ENCODE measurements around the gene VAT1.
"Not testable (repeated sequence)": the region's sequence is repeated elsewhere in the genome, so short reads cannot be mapped to it uniquely, and the experiment has no call there.

Gene VAT1

DNA sequence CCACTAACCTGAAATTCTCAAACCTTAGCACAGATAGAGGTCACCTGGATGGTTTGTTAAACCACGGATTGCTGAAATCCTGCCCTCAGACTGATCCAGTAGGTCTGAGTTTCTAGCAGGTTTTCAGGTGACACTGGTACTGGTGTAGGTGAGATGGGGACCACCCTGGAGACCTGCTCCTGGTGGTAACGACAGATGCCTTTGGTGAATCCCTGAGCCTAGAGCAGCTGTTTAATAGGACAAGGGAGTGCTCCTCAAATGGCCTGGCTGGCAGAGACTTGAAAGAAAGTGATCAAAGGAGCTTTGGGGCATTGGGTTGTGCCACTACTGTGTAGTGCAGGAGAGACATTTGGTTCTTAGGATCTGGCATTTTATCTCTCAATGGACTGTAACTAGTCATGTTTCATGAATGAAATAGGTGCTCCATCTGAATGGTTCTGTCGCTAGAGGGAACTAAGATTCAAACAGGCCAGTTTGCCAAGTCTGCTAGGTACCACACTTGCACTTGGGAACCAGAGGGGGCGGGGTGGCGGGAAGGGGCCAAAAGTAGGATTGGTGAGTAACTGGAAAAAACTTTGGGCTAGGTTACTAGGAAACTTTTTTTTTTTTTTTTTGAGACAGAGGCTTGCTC, 18.5 kb downstream of the VAT1 start:
- DNase-seq, result no peak

DNA sequence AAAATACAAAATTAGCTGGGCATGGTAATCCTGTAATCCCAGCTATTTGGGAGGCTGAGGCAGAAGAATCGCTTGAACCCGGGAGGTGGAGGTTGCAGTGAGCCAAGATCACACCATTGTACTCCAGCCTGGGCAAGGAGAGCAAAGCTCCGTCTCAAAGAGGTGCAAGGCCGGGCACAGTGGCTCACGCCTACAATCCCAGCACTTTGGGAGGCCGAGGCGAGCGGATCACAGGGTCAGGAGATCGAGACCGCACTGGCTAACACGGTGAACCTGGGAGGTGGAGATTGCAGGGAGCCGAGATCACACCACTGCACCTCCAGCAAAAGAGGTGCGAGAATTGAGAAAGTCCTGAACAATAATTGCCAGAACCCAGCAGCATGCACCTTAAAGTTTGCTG, 21.3 kb downstream of the VAT1 start:
- not testable (repeated sequence) for DNase-seq

DNA sequence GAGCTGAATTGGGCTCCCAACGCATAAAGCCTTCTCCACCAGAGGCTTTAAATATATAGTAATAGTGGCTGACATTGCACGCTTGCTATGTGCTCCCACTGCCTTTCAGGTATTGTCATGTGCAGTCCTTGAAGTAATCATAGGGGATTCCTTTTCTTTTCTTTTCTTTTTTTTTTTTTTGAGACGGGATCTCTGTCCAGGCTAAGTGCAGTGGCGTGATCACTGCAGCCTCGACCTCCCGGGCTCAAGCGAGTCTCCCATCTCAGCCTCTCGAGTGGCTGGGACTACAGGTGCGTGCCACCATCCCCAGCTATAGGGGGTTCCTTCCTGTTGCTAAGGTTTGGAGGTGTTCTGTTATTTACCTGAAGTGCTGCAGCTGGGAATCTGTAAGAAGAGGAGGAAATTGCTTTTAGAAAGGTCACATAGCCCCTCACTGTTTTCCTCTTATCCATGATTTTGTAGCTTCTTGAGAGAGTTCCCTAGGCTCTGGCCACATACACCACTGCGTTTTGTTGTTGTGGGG, 23.1 kb downstream of the VAT1 start:
- DNase-seq, result no peak

DNA sequence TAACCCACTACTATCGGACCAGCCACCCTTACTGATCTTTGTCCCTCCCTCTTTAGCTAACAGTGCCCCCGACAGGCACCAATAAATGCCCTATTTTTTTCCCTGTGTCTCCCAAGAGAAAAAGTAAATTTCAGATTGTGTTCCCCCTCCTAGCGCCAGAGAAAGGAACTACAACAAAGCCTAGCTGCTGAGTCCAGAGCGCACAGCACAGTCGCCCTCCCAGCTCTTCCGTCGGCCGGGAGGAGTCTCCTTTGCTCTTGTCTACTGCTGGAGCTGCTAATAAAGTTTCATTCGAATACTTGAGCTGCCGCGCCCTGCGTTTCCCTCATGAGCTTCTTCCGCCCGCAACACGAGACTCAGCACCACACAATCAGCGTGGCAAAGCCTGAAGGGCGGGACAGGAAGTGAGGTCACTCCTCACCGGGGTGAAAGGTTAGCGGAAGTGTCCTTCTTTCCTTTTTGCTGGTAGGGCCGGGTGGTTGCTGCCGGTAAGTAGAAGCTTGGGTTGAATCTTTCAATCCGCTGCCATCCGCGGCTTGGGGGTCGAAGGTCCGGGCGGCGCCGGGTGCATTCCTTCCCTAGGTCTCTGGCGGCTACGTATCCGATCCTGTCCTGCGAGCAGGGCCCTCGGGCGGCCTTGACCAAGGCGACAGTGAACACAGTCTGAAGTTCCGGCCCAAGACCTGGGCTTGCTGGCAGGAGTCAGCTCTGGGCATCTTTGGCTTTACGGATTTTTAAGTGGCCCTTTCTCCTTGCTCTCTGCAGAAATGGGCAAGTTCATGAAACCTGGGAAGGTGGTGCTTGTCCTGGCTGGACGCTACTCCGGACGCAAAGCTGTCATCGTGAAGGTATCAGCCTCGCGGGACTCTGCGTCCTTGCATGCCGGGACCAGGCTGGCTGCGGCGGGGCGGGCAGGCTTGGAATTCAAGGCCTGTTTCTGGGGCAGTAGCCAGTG, 23.9 kb downstream of the VAT1 start, which contains the start of gene RPL27:
Gene RPL27, plus strand, starts transcription at position 436 of the 955 bp plus-strand sequence. Its CDS starts 332 bp downstream, at position 768.
- DNase-seq, result no peak

DNA sequence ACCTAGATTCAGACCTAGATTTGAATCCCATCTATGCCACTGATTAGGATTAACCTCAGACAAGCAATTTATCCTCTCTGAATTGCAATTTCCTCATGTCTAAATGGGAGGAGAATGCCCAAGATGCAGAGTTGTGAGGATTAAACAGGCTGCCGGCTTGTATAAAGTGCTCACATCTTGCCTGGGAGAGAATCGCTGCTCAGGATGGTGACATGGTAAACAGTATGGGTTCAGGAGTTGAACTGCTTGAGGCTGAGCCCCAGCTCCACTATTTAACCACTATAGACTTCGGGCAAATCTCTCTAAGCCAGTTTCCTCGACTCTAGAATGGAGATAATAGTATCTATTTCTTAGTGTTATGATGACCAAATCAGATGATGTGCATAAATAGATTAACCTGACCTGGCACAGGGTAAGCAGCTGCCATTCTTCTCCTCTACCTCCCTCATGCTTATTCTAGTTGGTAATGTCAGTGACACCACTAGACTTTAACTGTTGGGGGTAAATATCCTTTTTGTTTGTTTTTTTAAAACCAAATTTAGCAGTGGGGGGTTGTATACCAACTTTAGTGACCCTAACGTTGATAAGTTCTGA, 24.7 kb downstream of the VAT1 start:
- DNase-seq, result no peak

DNA sequence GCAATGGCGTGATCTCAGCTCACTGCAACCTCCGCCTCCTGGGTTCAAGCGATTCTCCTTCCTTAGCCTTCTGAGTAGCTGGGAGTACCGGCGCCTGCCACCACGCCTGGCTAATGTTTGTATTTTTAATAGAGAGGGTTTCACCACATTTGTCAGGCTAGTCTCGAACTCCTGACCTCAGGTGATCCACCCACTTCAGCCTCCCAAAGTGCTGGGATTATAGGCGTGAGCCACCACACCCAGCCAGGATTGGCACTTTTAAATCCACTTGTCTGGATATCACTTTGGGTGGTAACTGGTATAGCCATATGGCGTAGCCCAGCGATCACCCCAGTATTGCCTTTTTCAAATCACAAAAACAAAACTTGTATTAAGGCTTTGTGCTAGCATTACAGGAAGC, 28.3 kb downstream of the VAT1 start:
- DNase-seq, result not testable (repeated sequence)

DNA sequence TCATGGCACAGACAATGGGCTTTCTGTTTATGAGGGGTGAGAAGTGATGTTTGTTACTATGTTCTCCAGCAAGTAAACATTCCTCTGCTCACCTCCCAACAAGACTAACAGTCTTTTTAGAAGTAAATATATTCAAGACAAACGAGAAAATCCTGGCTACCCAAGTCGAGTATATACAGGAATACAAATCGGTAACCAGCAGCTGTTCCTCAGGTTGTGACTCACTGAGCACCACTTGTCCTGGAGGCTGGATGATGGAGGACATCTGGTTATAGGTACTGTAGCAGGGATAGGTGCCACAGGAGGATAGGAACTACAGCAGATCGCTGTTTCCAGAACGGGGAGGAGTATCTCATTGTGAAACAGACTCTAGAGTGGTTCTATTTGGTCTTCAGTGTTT, 29.3 kb downstream of the VAT1 start:
- DNase-seq, result no peak

DNA sequence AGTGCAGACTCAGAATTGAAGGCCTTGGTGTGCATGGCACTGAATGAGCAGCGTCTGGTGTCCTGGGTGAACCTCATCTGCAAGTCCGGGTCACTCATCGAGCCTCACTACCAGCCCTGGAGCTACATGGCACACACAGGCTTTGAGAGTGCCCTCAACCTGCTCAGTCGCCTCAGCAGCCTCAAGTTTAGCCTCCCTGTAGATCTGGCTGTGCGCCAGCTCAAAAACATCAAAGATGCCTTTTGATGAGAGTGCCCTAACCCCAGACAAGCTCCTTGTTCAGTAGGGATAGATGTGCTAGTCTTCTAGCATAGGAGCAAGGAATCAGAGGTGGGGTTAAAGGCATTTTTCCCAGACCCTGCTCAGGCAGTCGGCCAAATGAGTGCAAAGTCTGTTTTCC, 30.7 kb downstream of the VAT1 start:
- no peak for DNase-seq

DNA sequence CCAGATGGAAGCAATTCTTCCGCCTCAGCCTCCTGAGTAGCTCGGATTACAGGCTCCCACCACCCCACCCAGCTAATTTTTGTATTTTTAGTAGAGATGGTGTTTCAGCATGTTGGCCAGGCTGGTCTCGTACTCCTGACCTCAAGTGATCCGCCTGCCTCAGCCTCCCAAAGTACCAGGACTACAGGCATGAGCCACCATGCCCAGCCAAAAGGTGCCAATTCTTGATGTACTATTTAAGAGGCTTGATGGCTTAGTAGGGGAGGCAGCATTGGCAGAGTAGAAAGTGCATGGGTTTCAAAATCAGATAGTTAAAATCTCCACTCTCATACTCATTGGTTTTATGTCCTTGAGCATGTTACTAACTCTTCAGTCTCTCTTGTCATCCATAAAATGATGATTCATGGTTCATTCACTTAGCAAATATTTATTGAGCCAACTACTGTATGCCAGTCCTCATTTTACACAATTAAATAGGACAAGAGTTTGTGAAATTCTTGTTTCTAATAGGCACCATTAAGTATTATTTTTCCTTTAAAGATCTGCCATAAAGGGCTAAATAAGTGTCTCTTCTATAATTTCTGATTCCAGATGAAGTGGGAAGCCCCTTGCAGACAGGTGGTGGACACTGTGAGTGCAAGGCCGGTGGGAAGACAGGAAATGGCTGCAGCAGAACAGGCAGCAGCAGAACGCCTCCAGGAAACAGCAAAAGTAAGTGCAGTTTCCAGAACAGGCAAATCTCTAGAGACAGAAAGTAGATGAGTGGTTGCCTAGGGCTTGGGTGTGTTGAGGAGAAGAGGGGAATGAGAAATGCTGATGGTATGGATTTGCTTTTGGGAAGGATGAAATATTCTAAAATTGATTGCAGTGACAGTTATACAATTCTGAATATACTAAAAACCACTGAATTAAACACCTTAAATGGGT, 32.2 kb downstream of the VAT1 start:
- DNase-seq, result no peak

DNA sequence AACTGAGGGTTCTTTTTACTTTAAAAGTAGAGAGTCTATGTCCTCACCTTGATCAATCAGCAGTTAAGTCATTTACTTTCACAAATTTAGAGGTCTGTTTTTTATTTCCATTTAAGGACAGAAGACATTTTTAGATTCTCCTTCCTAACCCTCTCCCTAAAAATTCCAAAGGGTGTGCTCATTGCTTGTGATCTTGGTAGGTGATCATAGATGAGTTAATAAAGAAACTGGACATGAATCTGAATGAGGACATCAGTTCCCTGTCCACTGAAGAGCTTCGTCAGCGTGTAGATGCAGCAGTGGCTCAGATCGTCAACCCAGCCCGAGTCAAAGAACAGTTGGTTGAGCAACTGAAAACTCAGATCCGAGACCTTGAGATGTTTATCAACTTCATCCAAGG, 33.0 kb downstream of the VAT1 start:
- DNase-seq, result no peak

DNA sequence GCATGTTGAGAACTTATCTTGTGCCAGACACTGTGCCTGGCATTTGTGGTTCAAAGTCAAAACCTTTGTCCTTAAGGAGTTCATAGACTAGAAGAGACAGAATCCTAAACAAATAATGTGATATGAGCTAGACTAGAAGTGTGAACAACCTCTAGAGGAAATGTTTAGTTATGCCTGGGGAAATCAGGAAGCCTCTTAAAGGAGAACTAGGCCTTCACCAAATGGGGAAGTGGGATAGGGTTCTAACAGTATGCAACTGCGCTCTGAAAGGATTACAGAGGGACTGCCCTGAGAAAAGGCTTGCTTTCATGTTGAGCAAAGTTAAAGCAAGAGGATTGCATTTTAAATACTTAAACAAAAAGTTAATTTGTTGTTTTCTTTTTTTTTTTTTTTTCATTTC, 37.0 kb downstream of the VAT1 start:
- DNase-seq, result no peak

DNA sequence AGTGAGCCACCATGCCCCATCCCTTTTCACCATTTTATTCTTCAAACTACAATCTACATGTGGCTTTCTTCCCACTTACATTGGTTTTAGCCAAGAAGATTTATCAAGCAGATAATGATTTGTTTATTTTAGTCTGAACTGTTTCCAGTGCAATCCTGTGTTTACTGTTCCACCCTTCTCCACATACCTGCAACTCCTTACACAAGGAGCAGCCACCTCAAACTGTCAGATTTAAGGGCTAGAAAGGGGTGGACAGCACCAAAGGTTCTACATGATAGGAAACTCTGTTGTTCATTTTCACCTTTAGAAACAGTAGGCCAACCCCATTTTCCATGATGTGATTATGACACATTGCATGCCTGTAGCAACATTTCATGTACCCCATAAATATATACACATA, 39.9 kb downstream of the VAT1 start:
- DNase-seq, result no peak

DNA sequence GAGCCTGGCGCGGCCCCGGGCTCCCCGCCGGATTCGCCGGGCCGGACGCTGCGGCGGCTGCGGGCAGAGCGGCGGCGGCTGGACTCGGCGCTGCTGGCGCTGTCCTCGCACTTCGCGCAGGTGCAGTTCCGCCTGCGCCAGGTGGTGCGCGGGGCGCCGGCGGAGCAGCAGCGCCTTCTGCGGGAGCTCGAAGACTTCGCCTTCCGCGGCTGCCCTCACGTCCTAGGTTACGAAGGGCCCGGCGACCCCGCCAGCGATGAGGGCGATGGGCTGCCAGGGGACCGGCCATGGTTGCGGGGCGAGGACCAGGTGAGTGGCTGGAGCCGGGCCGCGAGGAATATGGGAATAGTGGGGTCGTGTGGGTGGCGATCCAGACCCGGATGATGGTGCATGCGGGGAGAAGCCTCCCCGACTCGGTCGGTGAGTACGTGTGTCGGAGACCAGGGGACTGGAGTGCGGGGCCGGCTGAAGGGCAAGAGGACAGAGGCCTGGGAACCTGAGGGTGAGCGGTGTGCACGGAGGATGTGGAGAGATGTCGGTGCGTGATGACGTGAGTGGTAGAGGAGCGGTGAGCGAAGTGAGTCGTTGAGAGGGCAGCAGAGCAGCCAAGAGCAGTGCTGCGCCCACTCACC, 41.3 kb downstream of the VAT1 start:
- no peak for DNase-seq

DNA sequence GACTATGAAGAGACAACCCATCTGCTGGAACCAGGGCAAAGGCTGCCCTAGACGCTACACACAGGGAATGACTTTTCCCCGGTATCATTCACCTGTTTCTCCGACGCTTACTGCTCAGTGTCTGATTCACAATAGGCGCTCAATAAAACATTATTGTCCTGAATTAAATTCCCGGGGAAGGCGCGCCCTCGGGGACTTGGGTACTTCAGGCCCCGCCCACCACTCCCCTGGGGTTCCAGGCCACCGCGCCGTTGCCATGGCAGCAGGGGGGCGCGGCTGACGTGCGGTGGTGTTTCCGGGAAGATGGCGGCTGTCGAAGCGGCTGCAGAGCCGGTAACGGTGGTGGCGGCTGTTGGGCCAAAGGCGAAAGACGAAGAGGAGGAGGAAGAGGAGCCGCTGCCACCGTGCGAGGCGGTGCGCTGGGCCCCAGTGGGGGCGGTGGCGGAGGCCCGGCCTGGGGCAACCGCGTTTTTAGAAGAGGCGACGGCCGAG, 41.9 kb downstream of the VAT1 start, which contains the start of gene RUNDC1:
Gene RUNDC1, plus strand, starts transcription at position 292 of the 492 bp plus-strand sequence. Its CDS starts 12 bp downstream, at position 304.
- no peak for DNase-seq

DNA sequence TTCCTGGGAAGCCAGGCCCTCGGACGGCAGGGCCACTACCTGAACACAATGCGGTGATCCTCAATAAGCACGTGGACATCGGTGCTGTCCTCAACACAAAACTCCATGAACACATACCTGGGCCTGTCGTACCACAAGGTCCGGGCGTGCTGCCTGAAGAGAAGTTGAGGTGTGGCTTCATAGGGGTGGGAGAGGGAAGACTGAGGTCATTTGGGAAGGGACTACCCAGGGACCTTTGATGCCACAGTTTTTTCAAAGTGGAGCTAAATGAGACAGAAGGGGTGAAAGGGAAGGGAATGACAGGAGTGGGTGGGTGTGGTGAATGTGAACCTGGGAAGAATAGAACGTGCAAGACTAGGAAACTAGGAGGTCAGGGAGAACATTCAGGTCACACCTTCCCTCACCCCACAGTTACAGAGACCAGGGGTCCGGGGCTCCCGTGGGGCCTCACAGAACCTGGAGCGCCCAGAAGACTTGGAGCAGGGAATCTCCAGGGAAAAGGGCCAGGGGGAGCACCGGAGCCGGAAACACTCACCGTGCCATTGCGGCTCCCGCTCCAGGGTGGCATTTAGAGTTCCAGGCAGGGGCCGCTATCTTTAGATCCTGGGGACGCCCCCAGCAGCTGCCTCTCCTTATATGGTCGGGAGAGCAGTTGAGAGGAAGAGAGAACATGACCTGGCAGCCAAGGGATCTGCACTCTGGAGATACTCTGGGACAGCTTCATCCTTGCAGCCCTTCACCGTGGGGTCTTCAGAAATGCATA, 42.5 kb downstream of the VAT1 start, which contains the start of gene PTGES3L:
Gene PTGES3L, minus strand, starts transcription at position 570 of the 763 bp plus-strand sequence. Its CDS starts 27 bp downstream, at position 543.
- no peak for DNase-seq

DNA sequence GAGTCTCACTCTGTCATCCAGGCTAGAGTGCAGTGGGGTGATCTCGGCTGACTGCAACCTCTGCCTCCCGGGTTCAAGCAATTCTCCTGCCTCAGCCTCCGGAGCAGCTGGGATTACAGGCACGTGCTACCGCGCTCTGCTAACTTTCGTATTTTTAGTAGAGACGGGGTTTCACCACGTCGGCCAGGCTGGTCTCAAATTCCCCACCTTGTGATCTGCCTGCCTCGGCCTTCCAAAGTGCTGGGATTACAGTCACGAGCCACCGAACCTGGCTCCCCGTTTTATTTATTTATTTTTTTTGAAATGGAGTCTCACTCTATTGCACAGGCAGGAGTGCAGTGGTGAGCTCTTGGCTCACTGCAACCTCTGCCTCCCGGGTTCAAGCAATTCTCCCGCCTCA, 46.5 kb downstream of the VAT1 start:
- not testable (repeated sequence) for DNase-seq

DNA sequence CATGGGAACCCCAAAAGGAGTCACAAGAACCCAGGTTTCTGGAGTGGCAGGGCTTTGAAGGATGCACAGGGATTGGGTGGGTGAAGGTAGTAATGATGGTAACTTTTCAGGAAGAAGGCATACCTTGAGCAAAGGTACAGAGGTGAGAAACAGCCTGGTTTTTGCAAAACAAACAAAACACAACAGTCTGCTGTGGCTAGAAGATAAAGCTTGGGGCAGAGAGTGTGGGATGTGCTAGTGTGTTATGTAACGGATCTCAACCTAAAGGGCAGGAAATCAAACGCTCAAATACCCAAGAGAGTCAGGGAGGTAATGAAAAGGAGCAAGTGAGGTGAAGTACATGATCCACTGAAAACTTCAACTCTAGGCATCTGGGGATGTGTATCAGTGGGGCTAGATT, 46.9 kb downstream of the VAT1 start:
- no peak for DNase-seq

DNA sequence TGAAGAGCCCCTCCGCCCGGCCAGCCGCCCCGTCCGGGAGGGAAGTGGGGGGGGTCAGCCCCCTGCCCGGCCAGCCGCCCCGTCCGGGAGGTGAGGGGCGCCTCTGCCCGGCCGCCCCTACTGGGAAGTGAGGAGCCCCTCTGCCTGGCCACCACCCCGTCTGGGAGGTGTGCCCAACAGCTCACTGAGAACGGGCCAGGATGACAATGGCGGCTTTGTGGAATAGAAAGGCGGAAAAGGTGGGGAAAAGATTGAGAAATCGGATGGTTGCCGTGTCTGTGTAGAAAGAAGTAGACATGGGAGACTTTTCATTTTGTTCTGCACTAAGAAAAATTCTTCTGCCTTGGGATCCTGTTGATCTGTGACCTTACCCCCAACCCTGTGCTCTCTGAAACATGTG, 48.9 kb downstream of the VAT1 start:
- DNase-seq, result not testable (repeated sequence)

DNA sequence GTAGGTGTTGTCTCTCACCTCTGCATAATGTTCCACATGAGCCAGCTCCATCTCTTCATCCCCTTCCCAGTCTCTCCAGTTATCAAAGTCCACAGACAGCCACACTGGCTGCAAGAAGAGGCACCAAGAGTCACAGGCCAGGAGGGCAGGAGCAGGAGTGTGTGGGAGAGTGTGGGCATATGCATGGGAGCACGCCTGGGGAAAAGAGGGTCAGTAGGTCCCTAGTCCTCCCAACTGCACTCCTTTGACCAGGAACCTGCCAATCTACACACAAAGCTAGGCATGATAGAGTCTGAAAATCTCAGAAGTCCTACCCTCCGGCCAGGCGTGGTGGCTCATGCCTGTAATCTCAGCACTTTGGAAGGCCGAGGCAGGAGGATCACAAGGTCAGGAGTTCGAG, 50.6 kb downstream of the VAT1 start:
- DNase-seq, result no peak

DNA sequence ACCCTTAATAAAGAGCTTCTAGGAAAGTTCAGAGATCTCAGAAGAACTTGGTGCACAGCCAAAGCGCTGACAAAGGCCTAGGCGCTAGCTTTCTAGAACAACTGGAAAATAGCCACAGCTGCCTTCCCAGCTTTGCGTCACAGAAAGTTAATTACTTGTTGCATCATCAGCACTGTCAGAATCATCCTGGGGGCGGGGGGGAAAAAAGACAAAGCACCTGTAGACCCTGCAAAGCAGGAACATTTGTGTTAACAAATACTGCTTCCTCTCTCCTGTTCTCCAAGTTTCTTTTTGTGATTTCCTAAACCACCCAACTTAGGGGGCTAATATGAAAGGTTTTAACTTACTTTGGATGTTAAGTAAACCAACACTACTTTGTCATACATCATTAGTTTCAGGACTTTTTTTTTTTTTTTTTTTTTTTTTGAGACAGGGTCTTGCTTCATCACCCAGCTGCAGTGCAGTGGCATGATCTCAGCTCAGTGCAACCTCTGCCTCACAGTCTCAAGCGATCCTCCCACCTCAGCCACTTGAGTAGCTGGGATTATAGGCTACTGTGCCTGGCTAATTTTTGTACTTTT, 53.1 kb downstream of the VAT1 start:
- DNase-seq, result no peak
